ENCODE measurements around the gene TMCC1.
"Not testable (repeated sequence)": the region's sequence is repeated elsewhere in the genome, so short reads cannot be mapped to it uniquely, and the experiment has no call there.

TMCC1 gene

DNA sequence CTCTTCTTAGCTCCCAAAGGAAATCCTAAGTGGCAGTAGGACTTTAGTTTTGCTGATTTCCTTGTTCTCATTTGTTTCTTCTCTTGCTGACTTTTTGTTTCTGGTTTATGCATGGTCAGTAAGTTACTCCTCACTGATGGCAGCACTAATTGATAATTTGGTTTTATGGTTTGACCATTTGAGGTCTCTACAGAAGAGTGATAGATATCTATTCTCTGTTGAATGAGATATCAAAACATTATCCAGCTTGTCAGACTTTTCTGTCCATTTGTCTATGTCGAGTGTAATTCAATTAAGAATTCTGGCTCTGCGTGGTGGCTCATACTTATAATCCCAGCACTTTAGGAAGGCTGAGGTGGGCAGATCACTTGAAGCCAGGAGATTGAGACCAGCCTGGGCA lies 202.5 kb downstream of the TMCC1 start:
- DNase-seq (ENCODE audit: insufficient read length, low spot score) (no peak), FAIRE-seq (no peak)

GRCh38 chr3:129690406-129690805 lies 203.1 kb downstream of the TMCC1 start:
- DNase-seq (ENCODE audit: insufficient read length, low spot score) (peak; percentile 45), FAIRE-seq (no peak)

- FAIRE-seq (no peak), DNase-seq (ENCODE audit: insufficient read length, low spot score) (no peak)
Measured at GRCh38 chr3:129689036-129689435, 204.5 kb downstream of the TMCC1 start.

DNA sequence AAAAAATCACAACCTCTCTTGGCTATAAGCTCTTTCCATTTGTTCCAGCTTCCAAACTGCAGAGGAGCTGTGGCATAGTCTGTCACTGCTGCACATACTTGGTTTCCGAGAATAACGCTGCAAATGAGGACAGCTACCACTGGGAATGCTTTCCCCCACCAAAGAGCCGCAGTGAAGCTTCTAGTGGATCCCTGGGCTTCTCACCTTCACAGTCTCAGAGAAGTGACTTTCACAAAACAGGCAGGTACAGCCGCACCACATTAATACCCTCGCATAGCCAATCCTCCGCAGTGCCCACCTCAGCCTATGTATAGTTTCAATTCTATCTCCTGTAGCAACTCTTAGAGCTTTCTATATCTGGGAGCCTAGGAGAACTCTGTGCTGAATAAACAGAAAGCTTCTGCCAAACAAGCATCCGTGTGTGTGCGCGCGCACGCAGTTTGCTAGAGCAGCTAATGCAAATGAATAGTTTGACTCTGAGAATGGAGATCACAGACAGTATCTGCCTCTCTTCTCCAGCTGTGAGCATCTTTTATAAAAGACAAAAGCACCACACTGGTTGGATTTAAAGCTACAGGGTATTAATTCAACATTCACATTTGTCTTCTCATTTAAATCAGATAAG lies 205.1 kb downstream of the TMCC1 start:
- no peak for DNase-seq (ENCODE audit: insufficient read length, low spot score)
- FAIRE-seq = no peak

GRCh38 chr3:129687586-129688125 lies 205.9 kb downstream of the TMCC1 start:
- no peak for FAIRE-seq
- no peak for DNase-seq (ENCODE audit: insufficient read length, low spot score)

DNA sequence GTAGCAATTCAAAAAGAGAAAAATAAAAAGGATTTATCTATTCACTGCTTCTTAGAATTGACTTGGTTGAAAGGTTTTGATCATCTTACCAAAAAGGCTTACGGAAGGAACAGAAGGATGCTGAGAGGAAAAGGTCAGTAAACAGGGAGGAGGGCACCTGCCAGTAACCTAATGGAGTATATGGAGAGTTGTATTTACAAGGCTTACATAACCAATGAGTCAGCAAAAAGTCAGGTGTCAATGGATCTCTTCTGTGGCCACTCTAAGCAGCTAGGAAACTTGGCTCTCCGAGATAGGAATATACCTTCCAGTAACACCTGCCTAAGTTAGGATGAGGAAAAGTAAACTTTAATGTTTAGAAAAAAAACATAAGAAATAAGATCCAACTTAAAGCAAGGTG lies 206.6 kb downstream of the TMCC1 start:
- FAIRE-seq (no peak), DNase-seq (ENCODE audit: insufficient read length, low spot score) (no peak)

DNA sequence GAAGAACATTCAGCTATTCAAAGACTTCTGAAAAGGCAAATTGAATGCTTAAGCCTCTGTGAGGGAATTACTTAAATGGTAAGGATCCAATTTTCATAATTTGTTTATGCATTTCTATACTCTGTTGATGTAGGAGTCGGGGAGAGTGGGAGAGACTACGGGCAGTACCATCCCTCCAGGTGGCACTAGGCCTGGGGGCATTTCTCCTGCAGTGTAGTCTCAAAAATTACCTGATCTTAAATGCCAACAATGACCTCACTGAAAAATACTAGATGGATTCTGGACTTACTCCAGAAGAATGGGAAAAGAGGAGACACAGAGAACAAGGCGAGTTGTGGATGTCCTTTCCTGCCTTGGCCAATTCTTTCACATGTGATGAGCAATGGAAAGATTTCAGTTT lies 209.2 kb downstream of the TMCC1 start:
- DNase-seq (ENCODE audit: insufficient read length, low spot score) = no peak
- FAIRE-seq = no peak

- no peak for DNase-seq (ENCODE audit: insufficient read length, low spot score)
- no peak for FAIRE-seq
Measured at GRCh38 chr3:129683201-129683600, 210.3 kb downstream of the TMCC1 start.

GRCh38 chr3:129676985-129677384 lies 216.5 kb downstream of the TMCC1 start:
- no peak for FAIRE-seq
- no peak for DNase-seq (ENCODE audit: insufficient read length, low spot score)

DNA sequence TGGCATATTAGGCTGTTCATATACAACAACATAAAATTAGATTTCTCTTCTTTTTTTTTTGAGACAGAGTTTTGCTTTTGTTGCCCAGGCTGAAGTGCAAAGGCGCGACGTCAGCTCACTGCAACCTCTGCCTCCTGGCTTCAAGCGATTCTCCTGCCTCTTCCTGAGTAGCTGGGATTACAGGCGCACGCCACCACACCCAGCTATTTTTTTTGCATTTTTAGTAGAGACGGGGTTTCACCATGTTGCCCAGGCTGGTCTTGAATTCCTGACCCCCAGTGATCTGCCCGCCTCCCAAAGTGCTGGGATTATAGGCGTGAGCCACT lies 218.8 kb downstream of the TMCC1 start:
- FAIRE-seq; DNase-seq (ENCODE audit: insufficient read length, low spot score): not testable (repeated sequence)

GRCh38 chr3:129673897-129674797 lies 219.4 kb downstream of the TMCC1 start:
- FAIRE-seq = no peak

GRCh38 chr3:129673012-129673411 lies 220.5 kb downstream of the TMCC1 start:
- DNase-seq (ENCODE audit: insufficient read length, low spot score) (no peak), FAIRE-seq (no peak)

More at GRCh38 chr3:129673897-129674797, 219.4 kb downstream of the TMCC1 start:
- no peak for DNase-seq (ENCODE audit: insufficient read length, low spot score)

DNA sequence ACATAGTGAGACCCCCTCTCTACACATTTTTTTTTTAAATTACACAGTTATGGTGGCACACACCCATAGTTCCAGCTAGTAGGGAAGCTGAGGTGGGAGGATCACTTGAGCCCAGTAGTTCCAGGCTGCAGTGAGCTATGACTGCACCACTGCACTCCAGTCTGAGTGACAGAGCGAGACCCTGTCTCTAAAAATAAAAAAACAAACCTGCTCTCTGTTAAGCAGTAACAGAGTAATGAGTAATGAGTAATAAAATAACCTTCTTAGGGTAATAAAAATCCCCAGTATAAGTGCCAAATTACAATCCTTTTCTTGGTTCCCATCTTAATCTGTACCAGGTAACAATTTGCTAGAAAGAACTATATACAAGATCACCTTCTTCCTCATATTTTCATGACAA lies 221.1 kb downstream of the TMCC1 start:
- DNase-seq (ENCODE audit: insufficient read length, low spot score) = no peak
- FAIRE-seq = no peak

DNA sequence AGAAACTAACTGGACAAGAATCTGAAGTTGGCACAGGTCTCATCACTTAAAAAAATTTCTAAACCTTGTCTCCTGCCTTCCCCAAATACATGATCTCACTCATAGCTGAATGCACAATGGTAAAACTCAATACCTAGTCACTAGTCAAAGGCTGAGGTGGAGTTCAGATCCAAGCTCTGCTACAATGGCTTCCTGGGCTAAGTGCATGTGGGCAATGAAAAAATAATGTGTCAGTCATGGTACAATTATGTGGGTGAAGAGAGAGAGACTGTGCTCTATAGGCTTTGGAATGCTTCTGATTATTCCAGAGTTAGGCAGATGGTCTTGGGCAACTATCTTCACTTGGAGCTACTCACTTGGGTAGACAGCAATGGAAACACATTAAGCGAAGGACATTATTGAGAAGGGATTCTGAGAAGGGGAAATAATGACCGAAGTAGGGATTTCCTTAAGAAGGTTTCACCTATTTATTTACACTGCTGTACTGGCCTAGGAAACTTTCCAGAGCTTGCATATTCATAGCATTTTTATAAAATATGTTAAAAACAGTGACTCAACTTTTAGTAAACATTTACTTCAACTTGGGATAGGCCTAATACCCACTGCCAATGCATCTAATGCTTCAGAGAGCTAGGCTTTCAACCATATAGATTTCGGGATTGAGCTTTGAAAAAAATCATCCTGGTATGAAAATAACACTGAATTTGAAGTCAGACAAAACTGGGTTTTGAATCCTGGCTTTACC lies 228.3 kb downstream of the TMCC1 start:
- DNase-seq (ENCODE audit: insufficient read length, low spot score) = no peak

GRCh38 chr3:129663930-129664646 lies 229.4 kb downstream of the TMCC1 start:
- DNase-seq (ENCODE audit: insufficient read length, low spot score) (no peak), FAIRE-seq (no peak)

More for the DNA sequence above, 228.3 kb downstream of the TMCC1 start:
- FAIRE-seq = no peak

- DNase-seq (ENCODE audit: insufficient read length, low spot score) = no peak
Measured at GRCh38 chr3:129663045-129663446, 230.5 kb downstream of the TMCC1 start.

GRCh38 chr3:129662191-129662608 lies 231.3 kb downstream of the TMCC1 start:
- FAIRE-seq (no peak), DNase-seq (ENCODE audit: insufficient read length, low spot score) (no peak)

More at GRCh38 chr3:129663045-129663446, 230.5 kb downstream of the TMCC1 start:
- FAIRE-seq = no peak

- DNase-seq (ENCODE audit: insufficient read length, low spot score) (no peak), FAIRE-seq (no peak)
Measured at GRCh38 chr3:129661766-129662165, 231.7 kb downstream of the TMCC1 start.

- DNase-seq (ENCODE audit: insufficient read length, low spot score) (no peak), FAIRE-seq (no peak)
Measured at GRCh38 chr3:129658110-129658843, 235.2 kb downstream of the TMCC1 start.
